Natural killer cell (primary cell): ENCODE measurements around the gene CD52. TPM values are rescaled to one million over a fixed set of nuclear protein-coding genes. Genes with fewer than 3 reads are reported as not detected.

Source experiments
- ATAC-seq, 3 donors: fragments of 150-1000 bp in 2 of 3; fragments of 200-7000 bp in 1 of 3; cut with Tn5 transposase; 1 replicate in 1 of 3; 2 replicates in 2 of 3; pipeline ENCODE4 v1.10.0; 2021; ENCODE audit warnings: mild to moderate bottlenecking in 2 of 3, moderate library complexity in 2 of 3
- DNase-seq, 2 donors: peaks; one replicate each; pipeline versions ENCODE4 v3.0.0 to v3.0.0-alpha.2; 2013 to 2021; ENCODE audit warnings: mixed read lengths in 1 of 2
- H3K27ac ChIP-seq: one replicate; pipeline ENCODE4 v1.5.1; 2013; ENCODE audit warnings: mild to moderate bottlenecking, low read length
- H3K27me3 ChIP-seq: one replicate; pipeline ENCODE4 v1.6.1; 2013; ENCODE audit warnings: low read length; ENCODE audit not compliant: control insufficient read depth, insufficient read depth
- H3K36me3 ChIP-seq: one replicate; pipeline ENCODE4 v1.6.1; 2013; ENCODE audit warnings: low read length; ENCODE audit not compliant: control insufficient read depth, insufficient read depth
- H3K4me1 ChIP-seq: one replicate; pipeline ENCODE4 v1.6.1; 2013; ENCODE audit warnings: low read length; ENCODE audit not compliant: control insufficient read depth, insufficient read depth
- H3K4me3 ChIP-seq: one replicate; pipeline ENCODE4 v1.5.1; 2013; ENCODE audit warnings: low read length
- H3K9me3 ChIP-seq: one replicate; pipeline ENCODE4 v1.6.1; 2013; ENCODE audit warnings: low read length; ENCODE audit not compliant: control insufficient read depth, insufficient read depth
- H3K27ac Mint-ChIP-seq, 2 donors: one replicate each; pipeline ENCODE4 v1.8.0; 2022; ENCODE audit warnings: mild to moderate bottlenecking in 2 of 2, mixed read lengths in 2 of 2, moderate library complexity in 1 of 2
- H3K27me3 Mint-ChIP-seq, 2 donors: one replicate each; pipeline ENCODE4 v1.8.0; 2022; ENCODE audit warnings: low read depth in 2 of 2, mixed read lengths in 2 of 2
- H3K36me3 Mint-ChIP-seq: one replicate; pipeline ENCODE4 v1.8.0; 2022; ENCODE audit warnings: mixed read lengths
- H3K4me1 Mint-ChIP-seq, 2 donors: one replicate each; pipeline ENCODE4 v1.8.0; 2022; ENCODE audit warnings: mixed read lengths in 2 of 2
- H3K4me3 Mint-ChIP-seq: one replicate; pipeline ENCODE4 v1.8.0; 2022; ENCODE audit warnings: mild to moderate bottlenecking, moderate library complexity, mixed read lengths
- H3K9me3 Mint-ChIP-seq, 2 donors: one replicate each; pipeline ENCODE4 v1.8.0; 2022; ENCODE audit warnings: mixed read lengths in 2 of 2
- WGBS: methylation state at CpG from one replicate; pipeline ENCODE4 v1.1.7; 2013; ENCODE audit warnings: missing lambda C conversion rate; ENCODE audit not compliant: insufficient coverage; 5-methylcytosine and 5-hydroxymethylcytosine counted together
- intact Hi-C: fragments of 100-400 bp; cut with micrococcal nuclease; formaldehyde crosslinking; loops from one replicate; pipeline ENCODE4 v1.14.2; 2022
- total RNA-seq, 4 donors: library from RNA; stranded (reverse); fragments of 120-200 nt in 1 of 4; gene quantifications; one replicate each; pipeline versions ENCODE4 v1.2.3 to v1.2.4, GENCODE V29; 2013 to 2022
- TF ChIP-seq, protein P1 (sequence below): fragments of 200-600 bp; IDR thresholded peaks from one replicate; pipeline ENCODE4 v1.8.0; 2022; ENCODE audit warnings: antibody characterized with exemption

Gene CD52
- total RNA-seq, 3 donors from 2014 or later (not counting 1 experiment from before 2014, with no cell fraction given) = 454 to 485 (median 482) TPM

DNA sequence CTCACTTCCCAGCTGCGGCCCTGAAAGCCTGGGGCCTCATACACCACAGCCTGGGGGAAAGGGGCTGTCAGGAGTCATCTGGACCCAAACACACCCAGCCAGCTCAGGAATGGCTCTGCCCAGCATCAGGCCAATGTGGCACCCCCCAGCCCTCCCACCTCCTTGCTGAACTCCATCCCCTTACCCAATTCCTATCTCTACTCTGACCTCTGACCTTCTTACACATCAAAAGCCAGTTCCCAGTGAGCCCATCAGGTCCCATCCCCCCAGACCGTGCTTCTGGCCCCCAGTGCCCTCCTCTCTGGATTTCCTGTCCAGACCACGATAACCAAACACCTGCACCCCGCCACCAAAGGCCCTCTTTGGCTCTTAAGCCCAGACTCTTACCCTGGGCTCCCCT is 19.9 kb downstream of the CD52 start:
- intact Hi-C loops = no loop called here

DNA sequence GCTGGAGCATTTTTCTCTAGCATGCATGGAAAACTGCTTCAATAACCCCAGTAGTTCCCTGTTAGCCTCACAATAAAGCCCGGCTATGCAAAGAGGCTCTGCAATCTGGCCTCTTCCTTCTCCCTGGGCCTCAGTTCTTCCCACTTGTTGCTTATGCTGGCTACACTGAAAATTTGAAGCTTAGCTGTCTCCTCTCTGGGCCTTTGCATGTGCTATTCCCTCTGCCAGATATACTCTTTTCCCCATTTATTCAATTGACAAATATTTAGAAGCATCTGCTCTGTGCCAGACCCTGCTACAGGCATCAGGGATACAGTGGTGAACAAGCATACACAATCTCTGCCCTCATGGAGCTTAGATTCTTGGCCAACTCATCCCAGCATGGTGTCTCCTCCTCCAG is 20.9 kb downstream of the CD52 start:
- no peaks in the 10 kb centered on the region for H3K27me3 ChIP-seq
- H3K9me3 ChIP-seq = no peaks in the 10 kb centered on the region
- WGBS = 91% methylated on average over 1 of the region's 1 CpG
- intact Hi-C loops = no loop called here
- DNase-seq (no peak), ATAC-seq (no peak)
- no peak overlapping the region for H3K27ac Mint-ChIP-seq
- H3K9me3 Mint-ChIP-seq = no peaks in the 10 kb centered on the region
- peaks cover 23% of the 10 kb centered on the region for H3K4me1 ChIP-seq
- no peaks in the 10 kb centered on the region for H3K36me3 ChIP-seq
- H3K4me3 ChIP-seq = no peak overlapping the region
- H3K27ac ChIP-seq = no peak overlapping the region
- no peaks in the 10 kb centered on the region for H3K36me3 Mint-ChIP-seq
- H3K4me3 Mint-ChIP-seq = peak overlapping the region; percentile 4
- TF ChIP-seq, protein P1, sequence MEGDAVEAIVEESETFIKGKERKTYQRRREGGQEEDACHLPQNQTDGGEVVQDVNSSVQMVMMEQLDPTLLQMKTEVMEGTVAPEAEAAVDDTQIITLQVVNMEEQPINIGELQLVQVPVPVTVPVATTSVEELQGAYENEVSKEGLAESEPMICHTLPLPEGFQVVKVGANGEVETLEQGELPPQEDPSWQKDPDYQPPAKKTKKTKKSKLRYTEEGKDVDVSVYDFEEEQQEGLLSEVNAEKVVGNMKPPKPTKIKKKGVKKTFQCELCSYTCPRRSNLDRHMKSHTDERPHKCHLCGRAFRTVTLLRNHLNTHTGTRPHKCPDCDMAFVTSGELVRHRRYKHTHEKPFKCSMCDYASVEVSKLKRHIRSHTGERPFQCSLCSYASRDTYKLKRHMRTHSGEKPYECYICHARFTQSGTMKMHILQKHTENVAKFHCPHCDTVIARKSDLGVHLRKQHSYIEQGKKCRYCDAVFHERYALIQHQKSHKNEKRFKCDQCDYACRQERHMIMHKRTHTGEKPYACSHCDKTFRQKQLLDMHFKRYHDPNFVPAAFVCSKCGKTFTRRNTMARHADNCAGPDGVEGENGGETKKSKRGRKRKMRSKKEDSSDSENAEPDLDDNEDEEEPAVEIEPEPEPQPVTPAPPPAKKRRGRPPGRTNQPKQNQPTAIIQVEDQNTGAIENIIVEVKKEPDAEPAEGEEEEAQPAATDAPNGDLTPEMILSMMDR = no peak
- peaks cover 0 to 6% of the 10 kb centered on the region in 2 donors for H3K27me3 Mint-ChIP-seq
- peaks cover 10 to 29% of the 10 kb centered on the region in 2 donors for H3K4me1 Mint-ChIP-seq

More for the DNA sequence above, 19.9 kb downstream of the CD52 start:
- TF ChIP-seq, protein P1 = no peak
- ATAC-seq (no peak), DNase-seq (no peak)
- no peaks in the 10 kb centered on the region for H3K9me3 Mint-ChIP-seq
- Histone ChIP-seq H3K4me1 (peaks cover 23% of the 10 kb centered on the region), H3K27ac (no peak overlapping the region), H3K27me3 (no peaks in the 10 kb centered on the region), H3K36me3 (no peaks in the 10 kb centered on the region), H3K4me3 (no peak overlapping the region), H3K9me3 (no peaks in the 10 kb centered on the region)
- no peaks in the 10 kb centered on the region for H3K36me3 Mint-ChIP-seq
- H3K4me1 Mint-ChIP-seq = peaks cover 10 to 29% of the 10 kb centered on the region in 2 donors
- WGBS = 36% methylated on average over 4 of the region's 4 CpGs
- peak overlapping the region; percentile 53 for H3K4me3 Mint-ChIP-seq
- H3K27me3 Mint-ChIP-seq = peaks cover 0 to 6% of the 10 kb centered on the region in 2 donors
- H3K27ac Mint-ChIP-seq = peak overlapping the region in 1 of 2 donors; percentile 27

DNA sequence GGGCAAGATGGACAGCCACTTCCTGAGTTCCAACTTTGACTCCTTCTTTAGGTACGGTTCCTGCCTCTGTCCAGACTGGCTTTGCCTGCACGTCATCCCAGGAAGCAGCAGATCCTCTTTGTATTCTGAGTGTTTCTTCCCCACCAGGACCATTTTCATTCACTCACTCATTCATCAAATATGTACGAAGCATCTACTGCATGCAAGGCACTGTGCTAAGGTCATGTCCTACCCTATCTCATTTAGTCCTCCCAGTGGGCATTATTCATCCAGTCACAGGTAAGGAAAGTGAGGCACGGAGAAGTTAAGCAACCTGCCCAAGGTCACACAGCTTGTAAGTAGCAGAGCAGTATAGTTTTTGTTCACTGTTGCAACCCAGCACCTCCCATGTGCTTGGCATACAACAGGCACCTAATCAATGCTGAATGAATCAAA is 22.3 kb downstream of the CD52 start:
- intact Hi-C loops = no loop called here
- Mint-ChIP-seq H3K4me3 (no peak overlapping the region), H3K36me3 (no peaks in the 10 kb centered on the region), H3K27me3 (peaks cover 0 to 10% of the 10 kb centered on the region in 2 donors), H3K9me3 (no peaks in the 10 kb centered on the region), H3K4me1 (peaks cover 10 to 29% of the 10 kb centered on the region in 2 donors), H3K27ac (no peak overlapping the region)
- Histone ChIP-seq H3K27ac (no peak overlapping the region), H3K36me3 (no peaks in the 10 kb centered on the region), H3K4me3 (no peak overlapping the region), H3K9me3 (no peaks in the 10 kb centered on the region), H3K4me1 (peaks cover 20% of the 10 kb centered on the region), H3K27me3 (no peaks in the 10 kb centered on the region)
- no peak for DNase-seq
- no peak for ATAC-seq
- WGBS = 86% methylated on average over 4 of the region's 4 CpGs
- TF ChIP-seq, protein P1 = no peak
